Left lung (tissue), 10 donors: ENCODE measurements around the gene BID. TPM values are rescaled to one million over a fixed set of nuclear protein-coding genes. Genes with fewer than 3 reads are reported as not detected.

Source experiments
- ATAC-seq: fragments of 200-7000 bp; cut with Tn5 transposase; one replicate; pipeline ENCODE4 v1.9.1; 2020; ENCODE audit warnings: moderate library complexity
- DNase-seq, 4 donors: peaks; one replicate each; pipeline ENCODE4 v3.0.0-alpha.2; 2013 to 2020
- H3K27ac ChIP-seq, 2 donors: fragments of 200-600 bp; sonication (generic) in 1 of 2; one replicate each; pipeline versions ENCODE4 v1.5.0 to v1.8.0; 2020 to 2021
- H3K27me3 ChIP-seq, 2 donors: fragments of 200-600 bp; sonication (generic) in 1 of 2; one replicate each; pipeline versions ENCODE4 v1.5.0 to v1.8.0; 2020 to 2021
- H3K36me3 ChIP-seq, 2 donors: fragments of 200-600 bp; sonication (generic) in 1 of 2; one replicate each; pipeline versions ENCODE4 v1.5.0 to v1.8.0; 2020 to 2021
- H3K4me1 ChIP-seq, 2 donors: fragments of 200-600 bp; one replicate each; pipeline ENCODE4 v1.8.0; 2021
- H3K4me3 ChIP-seq, 2 donors: fragments of 200-600 bp; sonication (generic) in 1 of 2; one replicate each; pipeline versions ENCODE4 v1.5.0 to v1.8.0; 2020 to 2021; ENCODE audit warnings: mild to moderate bottlenecking in 1 of 2
- H3K9me3 ChIP-seq, 2 donors: fragments of 200-600 bp; sonication (generic) in 1 of 2; one replicate each; pipeline versions ENCODE4 v1.5.0 to v1.8.0; 2020 to 2021
- CTCF ChIP-seq, 2 donors: fragments of 200-600 bp; sonication (generic) in 1 of 2; IDR thresholded peaks; one replicate each; pipeline versions ENCODE4 v1.5.0 to v1.8.0; 2021; ENCODE audit warnings: antibody characterized with exemption in 2 of 2
- intact Hi-C, 2 donors: fragments of 100-400 bp; cut with DNase I; formaldehyde crosslinking; loops; one replicate each; pipeline versions ENCODE4 v1.11.2 to v1.14.2; 2022
- microRNA-seq, 2 donors: library from miRNA; unstranded; fragments of <30 nt; microRNA quantifications; one replicate each; pipeline ENCODE4, GENCODE V29; 2019
- polyA plus RNA-seq, 6 donors: library from polyadenylated mRNA; unstranded; fragments of 120-200 nt; gene quantifications; one replicate each; pipeline ENCODE4 v1.2.1, GENCODE V29; 2013; ENCODE audit not compliant: insufficient read length in 6 of 6
- total RNA-seq, 2 donors: library from RNA; stranded (reverse); fragmentation: NEBNext Ultra II Directional; extraction: Animal tissue kit (Norgen Biotek cat#: 25700); gene quantifications; one replicate each; pipeline ENCODE4 v1.2.1, GENCODE V29; 2021
- donor health status: DM: no; HTN: yes; CAD: no.
- donor health status: DM: no; HTN: no; CAD: no.

The BID gene
- total and polyA plus RNA-seq, 8 donors, result 18.1 to 33.5 (median 21.0) TPM

- no peak overlapping the region for H3K4me3 ChIP-seq
- H3K27me3 ChIP-seq, result no peaks in the 10 kb centered on the region
- intact Hi-C loops, result no loop called here
- H3K9me3 ChIP-seq, result no peaks in the 10 kb centered on the region
- H3K27ac ChIP-seq, result no peak overlapping the region
- DNase-seq (no peak), ATAC-seq (no peak)
- H3K36me3 ChIP-seq, result peaks cover 0 to 14% of the 10 kb centered on the region in 2 donors
- peaks cover 0 to 27% of the 10 kb centered on the region in 2 donors for H3K4me1 ChIP-seq
- no peak for TF ChIP-seq CTCF (IDR thresholded peaks at IDR 0.05)
These were observed 78.3 kb downstream of the BID start for GRCh38 chr22:17695986-17696385.

- Histone ChIP-seq H3K27ac (no peak overlapping the region), H3K4me1 (peaks cover 0 to 20% of the 10 kb centered on the region in 2 donors), H3K27me3 (no peaks in the 10 kb centered on the region), H3K36me3 (peaks cover 0 to 19% of the 10 kb centered on the region in 2 donors), H3K9me3 (no peaks in the 10 kb centered on the region), H3K4me3 (no peak overlapping the region)
- no peak for TF ChIP-seq CTCF (IDR thresholded peaks at IDR 0.05)
- DNase-seq, result no peak
- intact Hi-C loops, result no loop called here
- no peak for ATAC-seq
These were observed 79.5 kb downstream of the BID start for GRCh38 chr22:17694752-17695151.

DNA sequence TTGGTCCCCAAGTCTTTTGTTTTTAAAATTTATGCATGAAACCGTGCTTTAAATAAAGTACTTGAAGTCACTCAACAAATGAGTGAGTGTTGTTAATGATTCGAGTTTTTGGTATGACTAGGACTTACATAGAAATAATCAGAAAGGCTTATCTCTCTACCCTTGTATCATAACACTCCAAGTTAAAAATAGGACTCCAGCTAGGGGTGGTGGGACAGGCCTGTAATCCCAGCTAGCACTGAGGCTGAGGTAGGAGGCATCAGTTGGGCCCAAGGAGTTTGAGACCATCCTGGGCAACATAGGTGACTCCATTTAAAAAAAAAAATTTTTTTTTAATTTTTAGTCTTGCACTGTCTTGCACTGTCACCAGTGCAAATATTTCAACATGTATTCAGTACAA is 80.1 kb downstream of the BID start:
- intact Hi-C loops, result no loop called here
- no peaks in the 10 kb centered on the region for H3K27me3 ChIP-seq
- H3K27ac ChIP-seq, result no peak overlapping the region
- no peaks in the 10 kb centered on the region for H3K9me3 ChIP-seq
- no peak for ATAC-seq
- H3K4me3 ChIP-seq, result no peak overlapping the region
- no peak for TF ChIP-seq CTCF (IDR thresholded peaks at IDR 0.05)
- H3K36me3 ChIP-seq, result peaks cover 0 to 25% of the 10 kb centered on the region in 2 donors
- peaks cover 0 to 19% of the 10 kb centered on the region in 2 donors for H3K4me1 ChIP-seq
- DNase-seq, result no peak

DNA sequence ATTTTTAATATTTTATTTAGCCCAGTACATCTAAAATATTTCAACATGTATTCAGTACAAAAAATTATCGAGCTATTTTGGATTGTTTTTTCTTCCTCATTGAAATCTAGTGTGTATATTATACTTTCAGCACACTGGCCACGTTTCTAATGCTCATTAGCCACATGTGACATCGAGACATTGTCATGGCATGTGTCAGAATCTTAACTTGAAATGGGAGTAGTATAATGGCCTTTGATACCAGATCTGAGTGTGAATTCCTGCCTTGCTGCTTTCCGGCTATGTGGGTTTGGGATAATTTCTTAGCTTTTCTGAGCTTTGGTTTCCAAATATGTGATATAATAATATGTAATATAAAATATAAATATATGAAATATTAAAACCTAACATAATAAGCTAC is 81.4 kb downstream of the BID start:
- ATAC-seq, result no peak
- intact Hi-C loops, result no loop called here

DNA sequence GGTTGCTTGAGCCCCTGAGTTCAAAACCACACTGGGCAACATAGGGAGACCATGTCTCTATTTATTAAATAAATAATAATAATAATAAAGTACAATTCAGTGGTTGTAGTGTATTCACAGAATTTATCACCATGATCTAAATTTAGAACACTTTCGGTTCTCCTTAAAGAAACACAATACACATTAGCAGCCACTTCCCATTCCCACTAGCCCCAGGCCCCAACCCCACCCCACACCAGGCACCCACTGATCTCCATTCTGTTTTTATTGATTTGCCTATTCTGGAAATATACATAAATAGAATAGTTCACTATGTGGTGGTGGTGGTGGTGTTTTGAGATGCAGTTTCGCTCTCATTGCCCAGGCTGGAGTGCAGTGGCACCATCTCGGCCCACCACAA is 90.0 kb downstream of the BID start:
- DNase-seq (no peak), ATAC-seq (no peak)
- Histone ChIP-seq H3K36me3 (peaks cover 0 to 39% of the 10 kb centered on the region in 2 donors), H3K27me3 (no peaks in the 10 kb centered on the region), H3K4me3 (no peak overlapping the region), H3K27ac (no peak overlapping the region), H3K9me3 (no peaks in the 10 kb centered on the region), H3K4me1 (peaks cover 0 to 26% of the 10 kb centered on the region in 2 donors)
- intact Hi-C loops, result no loop called here
- no peak for TF ChIP-seq CTCF (IDR thresholded peaks at IDR 0.05)

More for the DNA sequence above, 81.4 kb downstream of the BID start:
- H3K9me3 ChIP-seq, result no peaks in the 10 kb centered on the region
- no peaks in the 10 kb centered on the region for H3K27me3 ChIP-seq
- H3K36me3 ChIP-seq, result peaks cover 0 to 28% of the 10 kb centered on the region in 2 donors
- no peak for DNase-seq
- no peak for TF ChIP-seq CTCF (IDR thresholded peaks at IDR 0.05)
- H3K4me3 ChIP-seq, result no peak overlapping the region
- no peak overlapping the region for H3K27ac ChIP-seq
- H3K4me1 ChIP-seq, result peaks cover 0 to 21% of the 10 kb centered on the region in 2 donors

Small RNAs within 50 kb of the gene (microRNA-seq; reads per million reads assigned to microRNA genes)
- 0 reads per million in 2 donors for gene MIR3198-1

Other genes starting within 250 kb of the BID start
- under 1 TPM; 0.26 to 0.50 TPM for gene SLC25A18, start 211.0 kb downstream of the BID start, total RNA-seq
- under 1 TPM; 0.26 to 0.56 (median 0.40) TPM for gene SLC25A18, start 211.0 kb downstream of the BID start, polyA plus RNA-seq
- 100 to 1,000 TPM; 140 TPM for gene ATP6V1E1, start 145.7 kb downstream of the BID start, total RNA-seq
- gene ATP6V1E1, start 145.7 kb downstream of the BID start, polyA plus RNA-seq, result 100 to 1,000 TPM in 1 of 6 donors, 10 to 100 TPM in 5; 80.6 to 104 (median 90.6) TPM
- 10 to 100 TPM; 37.8 to 38.9 TPM for gene BCL2L13, start 135.7 kb downstream of the BID start, total RNA-seq
- 10 to 100 TPM; 30.5 to 36.1 (median 32.9) TPM for gene BCL2L13, start 135.7 kb downstream of the BID start, polyA plus RNA-seq